Parathyroid adenoma (tissue), 2 donors: ENCODE measurements around the gene C2CD3.

Source experiments
- H2AFZ ChIP-seq: fragments of 300-600 bp; sonication (generic); one replicate; pipeline ENCODE4 v1.7.0; 2017; ENCODE audit warnings: antibody characterized with exemption, mild to moderate bottlenecking
- H3K27ac ChIP-seq: fragments of 300-600 bp; sonication (generic); one replicate; pipeline ENCODE4 v1.7.0; 2017
- H3K27me3 ChIP-seq: fragments of 300-600 bp; sonication (generic); one replicate; pipeline ENCODE4 v1.7.0; 2017; ENCODE audit warnings: low read length; ENCODE audit not compliant: control insufficient read depth, insufficient read depth
- H3K36me3 ChIP-seq: fragments of 300-600 bp; sonication (generic); one replicate; pipeline ENCODE4 v1.7.0; 2017; ENCODE audit warnings: low read length; ENCODE audit not compliant: control insufficient read depth, insufficient read depth
- H3K4me1 ChIP-seq: fragments of 300-600 bp; sonication (generic); one replicate; pipeline ENCODE4 v1.7.0; 2017; ENCODE audit warnings: control low read depth
- H3K4me2 ChIP-seq: fragments of 300-600 bp; sonication (generic); one replicate; pipeline ENCODE4 v1.7.0; 2017; ENCODE audit warnings: low read length
- H3K4me3 ChIP-seq: fragments of 300-600 bp; sonication (generic); one replicate; pipeline ENCODE4 v1.7.0; 2017; ENCODE audit warnings: low read depth, low read length
- H3K79me2 ChIP-seq: fragments of 300-600 bp; sonication (generic); one replicate; pipeline ENCODE4 v1.7.0; 2017; ENCODE audit warnings: control low read depth
- H3K9ac ChIP-seq: fragments of 300-600 bp; sonication (generic); one replicate; pipeline ENCODE4 v1.7.0; 2017; ENCODE audit warnings: mild to moderate bottlenecking
- H3K9me3 ChIP-seq: fragments of 300-600 bp; sonication (generic); one replicate; pipeline ENCODE4 v1.7.0; 2017; ENCODE audit warnings: low read length; ENCODE audit not compliant: control insufficient read depth
- CTCF ChIP-seq: fragments of 300-600 bp; sonication (generic); IDR thresholded peaks from one replicate; pipeline ENCODE4 v1.7.0; 2017; ENCODE audit warnings: antibody characterized with exemption, mild to moderate bottlenecking
- donor health status: primary hyperparathyroidism.

C2CD3 gene

GRCh38 chr11:74001822-74002286, 168.9 kb downstream of the C2CD3 start:
- H3K4me1 ChIP-seq: no peaks in the 10 kb centered on the region
- no peak overlapping the region for H3K27ac ChIP-seq
- H3K4me3 ChIP-seq: no peak overlapping the region
- TF ChIP-seq CTCF: no peak
- H3K9ac ChIP-seq: no peak overlapping the region
- no peaks in the 10 kb centered on the region for H3K36me3 ChIP-seq
- no peaks in the 10 kb centered on the region for H3K27me3 ChIP-seq
- H3K79me2 ChIP-seq: no peaks in the 10 kb centered on the region
- H3K9me3 ChIP-seq: no peaks in the 10 kb centered on the region
- no peak overlapping the region for H3K4me2 ChIP-seq
- H2AFZ ChIP-seq: no peak overlapping the region

GRCh38 chr11:74000307-74001133, 170.3 kb downstream of the C2CD3 start:
- H3K27ac ChIP-seq: no peak overlapping the region
- no peaks in the 10 kb centered on the region for H3K27me3 ChIP-seq
- H2AFZ ChIP-seq: no peak overlapping the region
- H3K9ac ChIP-seq: no peak overlapping the region
- no peaks in the 10 kb centered on the region for H3K79me2 ChIP-seq
- H3K4me3 ChIP-seq: no peak overlapping the region
- H3K36me3 ChIP-seq: no peaks in the 10 kb centered on the region
- no peaks in the 10 kb centered on the region for H3K4me1 ChIP-seq
- no peak overlapping the region for H3K4me2 ChIP-seq
- TF ChIP-seq CTCF: no peak
- no peaks in the 10 kb centered on the region for H3K9me3 ChIP-seq

GRCh38 chr11:73999581-74000306, 171.1 kb downstream of the C2CD3 start:
- no peaks in the 10 kb centered on the region for H3K79me2 ChIP-seq
- TF ChIP-seq CTCF: no peak
- no peak overlapping the region for H2AFZ ChIP-seq
- no peak overlapping the region for H3K4me2 ChIP-seq
- H3K36me3 ChIP-seq: no peaks in the 10 kb centered on the region
- H3K4me3 ChIP-seq: no peak overlapping the region
- H3K27me3 ChIP-seq: no peaks in the 10 kb centered on the region
- no peaks in the 10 kb centered on the region for H3K4me1 ChIP-seq
- no peaks in the 10 kb centered on the region for H3K9me3 ChIP-seq
- no peak overlapping the region for H3K27ac ChIP-seq
- no peak overlapping the region for H3K9ac ChIP-seq

- Histone ChIP-seq H3K9ac (no peak overlapping the region), H3K4me1 (no peaks in the 10 kb centered on the region), H3K27me3 (no peaks in the 10 kb centered on the region), H3K4me2 (no peak overlapping the region), H3K27ac (no peak overlapping the region), H2AFZ (no peak overlapping the region), H3K4me3 (no peak overlapping the region), H3K9me3 (no peaks in the 10 kb centered on the region), H3K36me3 (no peaks in the 10 kb centered on the region), H3K79me2 (no peaks in the 10 kb centered on the region)
- TF ChIP-seq CTCF: no peak
Measured at GRCh38 chr11:73998846-73999575, 171.8 kb downstream of the C2CD3 start.
